NCI-H1092 treated with DMSO at 0.1 percent for 48 hours (cell line): ENCODE results near the gene ABCB7.
"Not testable (repeated sequence)": the region's sequence is repeated elsewhere in the genome, so short reads cannot be mapped to it uniquely, and the experiment has no call there.

ENCODE experiments used
- DNase-seq: peaks from one replicate; lab custom pipeline; 2025; lab: John Stamatoyannopoulos, UW

The ABCB7 gene

DNA sequence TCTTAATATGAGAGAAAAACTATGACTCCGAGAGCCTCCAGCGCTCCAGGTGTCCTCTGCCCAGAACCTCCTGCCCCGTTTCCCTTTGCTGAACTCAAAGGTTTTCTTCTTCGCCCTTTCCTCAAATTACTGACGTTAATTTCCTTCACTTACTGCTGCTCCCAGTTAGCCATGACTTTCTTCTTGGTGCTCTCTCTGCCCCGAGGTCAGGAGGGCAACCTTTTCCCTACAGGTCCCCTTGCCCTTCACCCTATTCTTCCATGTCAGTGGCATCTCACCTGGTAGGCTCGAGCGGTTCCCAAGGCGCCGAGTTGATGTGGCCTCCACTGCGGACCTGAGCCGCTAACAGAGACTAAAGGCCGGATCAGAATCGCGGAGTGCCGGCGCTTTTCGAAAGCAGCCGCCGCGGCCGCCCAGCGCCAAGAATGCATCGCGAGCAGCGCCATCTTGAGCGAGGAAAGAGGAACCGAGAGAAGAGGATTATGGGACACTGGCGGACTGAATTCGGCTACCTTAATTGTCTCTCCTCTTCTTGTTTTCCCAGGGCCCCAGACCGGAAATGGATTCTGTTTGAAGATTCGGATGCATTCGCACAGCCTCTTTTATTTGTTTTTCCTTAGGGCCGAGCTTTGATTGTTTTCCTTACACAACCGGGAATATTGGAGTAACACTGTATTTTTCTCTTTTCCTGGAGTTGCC lies at the start of gene ABCB7:
TSS of gene ABCB7 (minus strand) at position 457 of the 699 bp plus-strand sequence. CDS start at position 446, 11 bp downstream.
- DNase-seq = peak; percentile 89

DNA sequence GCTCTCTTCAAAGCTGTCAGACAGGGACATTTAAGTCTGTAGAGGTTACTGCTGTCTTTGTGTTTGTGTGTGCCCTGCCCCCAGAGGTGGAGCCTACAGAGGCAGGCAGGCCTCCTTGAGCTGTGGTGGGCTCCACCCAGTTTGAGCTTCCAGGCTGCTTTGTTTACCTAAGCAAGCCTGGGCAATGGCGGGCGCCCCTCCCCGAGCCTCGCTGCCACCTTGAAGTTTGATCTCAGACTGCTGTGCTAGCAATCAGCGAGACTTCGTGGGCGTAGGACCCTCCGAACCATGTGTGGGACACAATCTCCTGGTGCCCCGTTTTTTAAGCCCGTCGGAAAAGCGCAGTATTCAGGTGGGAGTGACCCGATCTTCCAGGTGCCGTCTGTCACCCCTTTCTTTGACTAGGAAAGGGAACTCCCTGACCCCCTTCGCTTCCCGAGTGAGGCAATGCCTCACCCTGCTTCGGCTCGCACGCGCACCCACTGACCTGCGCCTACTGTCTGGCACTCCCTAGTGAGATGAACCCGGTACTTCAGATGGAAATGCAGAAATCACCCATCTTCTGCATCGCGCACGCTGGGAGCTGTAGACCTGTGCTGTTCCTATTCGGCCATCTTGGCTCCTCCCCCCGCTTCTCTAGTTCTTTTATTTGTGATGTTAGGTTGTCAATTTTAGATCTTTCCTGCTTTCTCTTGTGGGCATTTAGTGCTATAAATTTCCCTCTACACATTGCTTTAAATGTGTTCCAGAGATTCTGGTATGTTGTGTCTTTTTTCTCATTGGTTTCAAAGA lies 32.5 kb upstream of the ABCB7 start:
- not testable (repeated sequence) for DNase-seq

GRCh38 chrX:75181721-75182120 lies 25.6 kb upstream of the ABCB7 start:
- DNase-seq = no peak

DNA sequence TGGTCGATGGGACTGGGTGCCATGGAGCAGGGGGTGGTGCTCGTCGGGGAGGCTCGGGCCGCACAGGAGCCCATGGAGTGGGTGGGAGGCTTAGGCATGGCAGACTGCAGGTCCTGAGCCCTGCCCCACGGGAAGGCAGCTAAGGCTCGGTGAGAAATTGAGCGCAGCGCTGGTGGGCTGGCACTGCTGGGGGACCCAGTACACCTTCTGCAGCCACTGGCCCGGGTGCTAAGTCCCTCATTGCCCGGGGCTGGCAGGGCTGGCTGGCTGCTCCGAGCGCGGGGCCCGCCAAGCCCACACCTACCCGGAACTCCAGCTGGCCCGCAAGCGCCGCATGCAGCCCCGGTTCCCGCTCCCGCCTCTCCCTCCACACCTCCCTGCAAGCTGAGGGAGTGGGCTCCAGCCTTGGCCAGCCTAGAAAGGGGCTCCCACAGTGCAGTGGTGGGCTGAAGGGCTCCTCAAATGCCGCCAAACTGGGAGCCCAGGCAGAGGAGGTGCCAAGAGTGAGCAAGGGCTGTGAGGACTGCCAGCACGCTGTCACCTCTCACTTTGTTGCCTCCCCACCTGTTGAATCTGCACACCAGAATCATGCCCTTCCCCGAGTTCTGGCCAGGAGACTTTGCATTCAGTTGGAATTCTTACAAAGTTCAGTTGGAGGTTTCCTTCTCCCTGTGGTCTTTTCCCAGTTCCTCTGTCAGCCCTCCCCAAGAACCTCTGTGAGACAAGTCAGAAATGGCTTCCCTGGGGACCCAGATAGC lies 23.6 kb upstream of the ABCB7 start:
- DNase-seq = not testable (repeated sequence)

DNA sequence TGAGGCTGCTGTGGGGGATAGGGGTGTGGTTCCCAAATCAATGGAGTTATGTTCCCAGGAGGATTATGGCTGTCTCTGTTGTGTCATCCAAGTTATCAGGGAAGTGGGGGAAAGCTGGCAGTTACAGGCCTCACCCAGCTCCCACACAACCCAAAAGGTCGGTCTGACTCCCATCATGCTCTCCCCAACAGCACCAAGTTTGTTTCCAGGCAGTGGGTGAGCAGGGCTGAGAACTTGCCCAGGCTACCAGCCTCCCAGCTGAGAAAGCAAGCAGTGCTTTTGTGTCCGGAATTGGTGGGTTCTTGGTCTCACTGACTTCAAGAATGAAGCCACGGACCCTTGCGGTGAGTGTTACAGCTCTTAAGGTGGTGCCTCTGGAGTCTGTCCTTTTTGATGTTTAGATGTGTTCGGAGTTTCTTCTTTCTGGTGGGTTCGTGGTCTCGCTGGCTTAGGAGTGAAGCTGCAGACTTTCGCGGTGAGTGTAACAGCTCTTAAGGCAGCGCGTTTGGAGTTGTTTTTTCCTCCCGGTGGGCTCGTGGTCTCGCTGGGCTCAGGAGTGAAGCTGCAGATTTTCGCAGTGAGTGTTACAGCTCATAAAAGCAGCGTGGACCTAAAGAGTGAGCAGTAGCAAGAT lies 16.3 kb upstream of the ABCB7 start:
- not testable (repeated sequence) for DNase-seq

- no peak for DNase-seq
These were observed 2.0 kb upstream of the ABCB7 start for GRCh38 chrX:75158054-75158453.

DNA sequence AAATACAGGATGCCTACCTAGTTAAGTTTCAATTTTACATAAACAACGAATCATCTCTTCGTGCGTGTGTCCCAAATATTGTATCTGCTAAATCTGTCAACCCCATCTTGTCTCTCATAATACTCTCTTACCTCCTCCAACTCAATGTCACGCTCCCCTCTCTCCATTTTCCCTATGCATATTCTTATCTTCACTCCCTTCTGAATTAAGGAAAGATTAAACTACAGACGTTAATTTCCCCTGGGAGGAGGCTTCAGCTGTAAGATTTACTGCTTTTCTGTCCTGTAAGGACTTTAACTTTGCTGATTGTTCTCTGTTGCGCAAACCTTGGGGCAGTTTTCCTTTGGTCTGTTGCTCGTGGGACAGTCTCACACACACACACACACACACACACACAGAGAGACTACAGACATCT lies 455 bp upstream of the ABCB7 start:
- DNase-seq = peak; percentile 63

- DNase-seq = peak; percentile 27
These were observed 646 bp downstream of the ABCB7 start for GRCh38 chrX:75155447-75155826.

- no peak for DNase-seq
These were observed 1.2 kb downstream of the ABCB7 start for GRCh38 chrX:75154871-75155270.

DNA sequence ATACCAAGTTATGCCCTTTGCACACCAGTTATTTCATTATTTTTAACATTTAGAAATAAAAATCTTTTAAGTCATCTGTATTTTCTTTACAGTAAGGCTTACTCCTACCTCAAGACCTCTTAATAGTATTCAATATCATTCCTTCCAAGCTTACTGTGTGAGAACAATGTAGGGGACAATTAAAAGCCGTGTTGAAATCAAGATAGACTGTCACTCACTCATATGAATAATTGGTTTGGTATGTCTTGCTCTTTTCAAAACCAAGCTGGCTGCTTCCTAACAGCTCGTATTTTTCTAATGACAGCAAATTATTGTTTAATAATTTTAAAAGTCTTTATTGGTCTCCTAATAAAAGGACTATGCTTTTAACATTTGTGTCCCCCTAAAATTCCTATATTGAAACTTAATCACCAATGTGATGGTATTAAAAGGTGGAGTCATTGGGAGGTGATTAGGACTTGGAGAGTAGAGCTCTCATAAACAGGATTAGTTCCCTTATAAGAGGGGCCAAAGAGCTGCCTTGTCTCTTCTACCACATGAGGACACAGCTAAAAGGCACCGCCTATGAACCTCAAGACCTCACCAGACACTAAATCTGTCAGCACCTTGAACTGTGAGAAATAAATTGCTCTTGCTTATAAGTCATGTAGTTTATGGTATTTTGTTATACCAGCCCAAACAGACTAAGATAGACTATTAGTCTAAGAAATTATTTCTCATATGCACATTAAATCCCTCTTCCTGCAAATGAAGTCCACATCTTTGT lies 4.1 kb downstream of the ABCB7 start:
- DNase-seq = no peak

GRCh38 chrX:75149654-75150053 lies 6.4 kb downstream of the ABCB7 start:
- no peak for DNase-seq

- DNase-seq = no peak
These were observed 23.4 kb downstream of the ABCB7 start for GRCh38 chrX:75132672-75133071.

- no peak for DNase-seq
These were observed 24.0 kb downstream of the ABCB7 start for GRCh38 chrX:75131973-75132627.

GRCh38 chrX:75129069-75129468 lies 27.0 kb downstream of the ABCB7 start:
- not testable (repeated sequence) for DNase-seq

DNA sequence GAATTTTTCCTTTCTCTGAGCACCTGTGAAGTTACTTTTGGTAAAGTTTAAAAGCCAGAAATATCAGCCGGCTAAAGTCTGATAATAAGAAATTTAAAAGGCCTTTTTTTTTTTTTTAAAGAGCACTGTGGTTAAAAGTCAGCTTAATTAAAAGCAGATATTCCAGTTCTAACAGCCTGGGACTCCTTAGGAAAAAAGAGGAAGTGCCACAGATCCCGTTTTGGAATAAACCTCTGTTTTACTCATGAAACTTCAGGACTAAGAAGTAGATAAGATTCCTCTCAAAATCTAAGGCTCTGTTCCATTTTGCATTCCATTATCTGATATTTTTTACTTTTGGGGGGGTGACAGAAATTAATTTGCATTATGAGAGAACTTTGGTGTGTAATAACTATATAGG lies 37.8 kb downstream of the ABCB7 start:
- no peak for DNase-seq

- no peak for DNase-seq
These were observed 40.2 kb downstream of the ABCB7 start for GRCh38 chrX:75115707-75116413.

GRCh38 chrX:75114638-75115037 lies 41.4 kb downstream of the ABCB7 start:
- DNase-seq = no peak

- DNase-seq = no peak
These were observed 42.4 kb downstream of the ABCB7 start for GRCh38 chrX:75113664-75114063.

DNA sequence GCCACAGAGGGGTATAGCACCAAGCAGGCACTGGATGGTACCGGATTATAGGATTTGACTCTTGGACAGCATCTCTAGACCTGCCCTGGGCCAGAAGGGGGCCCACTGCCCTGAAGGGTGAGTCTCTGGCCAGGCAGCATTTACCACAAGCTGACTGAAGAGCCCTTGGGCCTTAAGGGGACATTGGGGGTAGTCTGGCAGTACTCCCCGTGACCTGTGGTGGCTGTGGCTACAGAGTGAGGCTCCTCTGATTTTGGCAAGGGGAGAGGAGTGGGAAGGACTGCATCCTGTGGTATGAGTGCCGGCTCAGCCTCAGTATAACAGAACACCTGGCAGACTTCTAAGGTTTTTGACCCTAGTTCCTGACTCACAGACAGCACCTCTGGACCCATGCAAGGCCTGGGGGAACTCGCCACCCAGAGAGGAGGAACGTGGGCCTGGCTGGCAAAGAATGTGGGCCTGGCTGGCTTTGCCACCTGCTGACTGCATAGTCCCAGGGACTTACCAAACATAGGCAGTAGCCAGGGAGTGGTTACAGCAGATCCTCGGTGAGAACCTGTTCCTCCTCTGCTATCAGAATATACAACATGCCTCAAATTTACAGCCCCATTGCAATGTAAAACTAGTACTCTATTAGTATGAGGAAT lies 48.1 kb downstream of the ABCB7 start:
- DNase-seq = no peak

- no peak for DNase-seq
These were observed 49.3 kb downstream of the ABCB7 start for GRCh38 chrX:75106772-75107171.
